K562 (cell line): ENCODE measurements around the gene BLOC1S2. TPM values are rescaled to one million over a fixed set of nuclear protein-coding genes. Genes with fewer than 3 reads are reported as not detected.

Source experiments
- ATAC-seq: fragments of 200-7000 bp; cut with Tn5 transposase; 3 replicates; pipeline ENCODE4 v1.9.1; 2020; ENCODE audit warnings: moderate library complexity
- BruUV-seq: library from RNA; stranded (reverse); fragments of 400-500 nt; replicated peaks from 2 replicates; lab custom pipeline; 2021; lab: Mats Ljungman, UMichigan
- CTCF ChIA-PET: fragments of 300-600 bp; formaldehyde crosslinking; extraction: SDS; loops from one replicate; lab custom pipeline; 2021; ENCODE audit warnings: low intra/inter-chr PET ratio; lab: Yijun Ruan, JAX
- POLR2A ChIA-PET: fragments of 300-600, 350-650 bp; sonication (Branson Sonifier 250); formaldehyde crosslinking; extraction: SDS; loops from one replicate; lab custom pipeline; 2021; ENCODE audit warnings: antibody characterized with exemption, inconsistent platforms; lab: Yijun Ruan, JAX
- DNase-seq, 4 experiments: peaks; one replicate each; pipeline versions ENCODE4 v3.0.0 to v3.0.0-alpha.2; 2011 to 2018; ENCODE audit warnings: low spot score in 3 of 4, mixed read lengths in 3 of 4; ENCODE audit errors: extremely low read depth in 1 of 4
- FAIRE-seq: peaks from 2 replicates; lab custom pipeline; 2011; peaks lifted over from hg19 to GRCh38; lab: Jason Lieb, UNC
- H2AFZ ChIP-seq: 2 replicates; pipeline ENCODE4 v1.6.0; 2011; ENCODE audit warnings: low read depth, low read length, control low read depth, inconsistent platforms
- H3K27ac ChIP-seq: fragments of 200-600 bp; 3 replicates; pipeline ENCODE4 v1.8.0; 2011; ENCODE audit warnings: low read depth, mild to moderate bottlenecking, control low read depth, inconsistent platforms, low read length, moderate library complexity, mixed read lengths; ENCODE audit errors: extremely low read depth
- H3K27me3 ChIP-seq, 2 experiments: fragments of 300-600 bp in 1 of 2; 2 replicates in 1 of 2; 3 replicates in 1 of 2; pipeline versions ENCODE4 v1.6.0 to v1.8.0; 2011; ENCODE audit warnings: inconsistent platforms in 2 of 2, low read length in 2 of 2, mild to moderate bottlenecking in 1 of 2, mixed read lengths in 1 of 2, moderate library complexity in 1 of 2; ENCODE audit not compliant: control insufficient read depth in 2 of 2, insufficient read depth in 2 of 2
- H3K36me3 ChIP-seq: fragments of 300-600 bp; 3 replicates; pipeline ENCODE4 v1.8.0; 2011; ENCODE audit warnings: mild to moderate bottlenecking, low read length, inconsistent platforms; ENCODE audit not compliant: control insufficient read depth, insufficient read depth
- H3K4me1 ChIP-seq, 2 experiments: fragments of 200-600 bp in 1 of 2; replicated peaks in 1 of 2; 2 replicates in 1 of 2; 3 replicates in 1 of 2; pipeline versions ENCODE4 v1.5.1 to v1.8.0; 2011; ENCODE audit warnings: inconsistent platforms in 2 of 2, low read length in 2 of 2, mild to moderate bottlenecking in 1 of 2, mixed read lengths in 1 of 2, moderate library complexity in 1 of 2; ENCODE audit not compliant: control insufficient read depth in 2 of 2, insufficient read depth in 2 of 2
- H3K4me2 ChIP-seq: 2 replicates; pipeline ENCODE4 v1.6.1; 2011; ENCODE audit warnings: low read length, control low read depth, inconsistent platforms, mixed read lengths; ENCODE audit not compliant: insufficient read depth
- H3K4me3 ChIP-seq: fragments of 200-600 bp; sonication (generic), shearing (Covaris generic); 2 replicates; pipeline ENCODE4 v1.5.1; 2016; ENCODE audit warnings: control low read depth, inconsistent platforms
- H3K79me2 ChIP-seq: fragments of 200-600 bp; 3 replicates; pipeline ENCODE4 v1.8.0; 2011; ENCODE audit warnings: low read length, inconsistent platforms; ENCODE audit not compliant: control insufficient read depth, insufficient read depth
- H3K9ac ChIP-seq, 2 experiments: 2 replicates each; pipeline versions ENCODE4 v1.6.0 to v1.6.1; 2011; ENCODE audit warnings: low read depth in 2 of 2, low read length in 2 of 2, control low read depth in 1 of 2, inconsistent platforms in 1 of 2, mild to moderate bottlenecking in 1 of 2, mixed read lengths in 1 of 2; ENCODE audit not compliant: insufficient read depth in 1 of 2
- H3K9me1 ChIP-seq: one replicate; pipeline ENCODE4 v1.6.0; 2011; ENCODE audit warnings: inconsistent platforms, mild to moderate bottlenecking, low read length, moderate library complexity; ENCODE audit not compliant: control insufficient read depth, insufficient read depth
- H3K9me3 ChIP-seq: replicated peaks from 2 replicates; pipeline ENCODE4 v1.5.1; 2011; ENCODE audit warnings: low read depth, low read length, inconsistent platforms; ENCODE audit not compliant: control insufficient read depth, insufficient read depth
- H4K20me1 ChIP-seq: replicated peaks from 2 replicates; pipeline ENCODE4 v1.6.1; 2011; ENCODE audit warnings: low read length, inconsistent platforms, mixed read lengths; ENCODE audit not compliant: control insufficient read depth, insufficient read depth
- ASH1L ChIP-seq: fragments of 450-650 bp; IDR thresholded peaks from 2 replicates; pipeline ENCODE4 v1.6.1; 2018; ENCODE audit warnings: borderline replicate concordance, mild to moderate bottlenecking, low read depth; ENCODE audit not compliant: partially characterized antibody
- CTCFL ChIP-seq: IDR thresholded peaks from 2 replicates; pipeline ENCODE4 v1.6.1; 2011; ENCODE audit warnings: borderline replicate concordance, low read depth, mild to moderate bottlenecking, moderate library complexity, low read length; ENCODE audit not compliant: insufficient read depth, poor library complexity, severe bottlenecking
- FOXK1 ChIP-seq: sonication (generic); formaldehyde crosslinking; IDR thresholded peaks from 2 replicates; pipeline ENCODE4 v1.8.0; 2022; ENCODE audit warnings: missing genetic modification reagents, mild to moderate bottlenecking, borderline replicate concordance
- HES1 ChIP-seq: fragments of 450-650 bp; IDR thresholded peaks from 2 replicates; pipeline ENCODE4 v1.6.1; 2016; ENCODE audit warnings: low read depth, mild to moderate bottlenecking, moderate library complexity
- HINFP ChIP-seq: fragments of 450-650 bp; conservative IDR thresholded peaks from 2 replicates; pipeline ENCODE4 v1.6.1; 2016; ENCODE audit warnings: missing genetic modification characterization, low read depth, mild to moderate bottlenecking, control low read depth, missing compliant biosample characterization
- HMG20B ChIP-seq: fragments of 250-450 bp; sonication (Bioruptor Pico); IDR thresholded peaks from 2 replicates; pipeline ENCODE4 v1.5.0; 2021; ENCODE audit warnings: mild to moderate bottlenecking
- JUN ChIP-seq, 2 experiments: sonication (generic) in 1 of 2; formaldehyde crosslinking in 1 of 2; IDR thresholded peaks; 2 replicates each; pipeline versions ENCODE4 v1.6.1 to v1.8.0; 2012 to 2022; ENCODE audit warnings: borderline replicate concordance in 2 of 2, mild to moderate bottlenecking in 2 of 2, improper control_type of control experiment in 1 of 2, low read depth in 1 of 2, low read length in 1 of 2, missing genetic modification reagents in 1 of 2
- PHTF2 ChIP-seq: fragments of 250-450 bp; sonication (Bioruptor Pico); IDR thresholded peaks from 2 replicates; pipeline ENCODE4 v1.5.0; 2021; ENCODE audit warnings: mild to moderate bottlenecking
- SMARCC2 ChIP-seq: fragments of 450-650 bp; IDR thresholded peaks from 2 replicates; pipeline ENCODE4 v1.6.1; 2017; ENCODE audit warnings: antibody characterized with exemption, moderate library complexity, mild to moderate bottlenecking, low read depth
- TAF15 ChIP-seq: fragments of 200-400 bp; formaldehyde crosslinking; IDR thresholded peaks from 2 replicates; pipeline ENCODE4 v1.6.1; 2017; ENCODE audit warnings: mild to moderate bottlenecking, low read depth, low read length, moderate library complexity
- ZNF445 ChIP-seq: fragments of 250-450 bp; sonication (Bioruptor Pico); IDR thresholded peaks from 2 replicates; pipeline ENCODE4 v1.4.0; 2020; ENCODE audit warnings: low read depth, mild to moderate bottlenecking, moderate library complexity
- WGBS: fragments of 100-300 bp; shearing (Covaris generic); methylation state at CpG from one replicate; pipeline ENCODE4 v1.1.6; 2016; ENCODE audit warnings: low coverage, mixed read lengths; ENCODE audit not compliant: insufficient coverage; ENCODE audit errors: missing lambda C conversion rate; 5-methylcytosine and 5-hydroxymethylcytosine counted together
- in situ Hi-C: fragments of 300-500 bp; cut with MboI; formaldehyde crosslinking; loops from 4 replicates; pipeline ENCODE4 v1.15.0; 2018; ENCODE audit warnings: inconsistent platforms, mixed read lengths
- intact Hi-C: fragments of 100-400 bp; cut with micrococcal nuclease; formaldehyde crosslinking; loops from 2 replicates; pipeline ENCODE4 v1.14.2; 2022
- polyA plus RNA-seq, 8 experiments: library from polyadenylated mRNA; depleted of rRNA in 4 of 8; stranded (reverse) in 5 of 8; unstranded in 3 of 8; fragments of >200 nt; fragmentation: Nextera tagmentation in 2 of 8; fragmentation: Illumina TruSeq in 1 of 8; extraction: Ambion mirVana in 2 of 8; extraction: Trizol in 1 of 8; gene quantifications; 2 replicates each; pipeline versions ENCODE4 v1.2.1 to v1.2.3, GENCODE V29; 2011 to 2014; ENCODE audit warnings: inconsistent platforms in 1 of 8, missing spikeins in 1 of 8
- total RNA-seq, 7 experiments: library from RNA; depleted of rRNA in 6 of 7; stranded (reverse); fragments of >200 nt in 6 of 7; fragmentation: Illumina TruSeq in 2 of 7; extraction: Trizol in 2 of 7; gene quantifications; 2 replicates each; pipeline versions ENCODE4 v1.2.1 to v1.2.3, GENCODE V29; 2011 to 2021; ENCODE audit warnings: low replicate concordance in 1 of 7

Gene BLOC1S2
- total and polyA plus RNA-seq, 9 of the 15 experiments (the other 6 are each of a cell fraction or from before 2014, with no cell fraction given): 29.5 to 45.8 (median 34.9) TPM

- no peak for FAIRE-seq
- TF ChIP-seq CTCFL (no peak), HINFP (tag) (no peak), FOXK1 (CRISPR knock-in tag) (no peak), ASH1L (no peak), HMG20B (CRISPR knock-in tag) (no peak), SMARCC2 (no peak), ZNF445 (CRISPR knock-in tag) (no peak), JUN (IDR thresholded peaks at IDR 0.05; ENCODE audit: borderline replicate concordance, low read depth, low read length) (no peak), JUN (CRISPR knock-in tag; IDR thresholded peaks at IDR 0.05; ENCODE audit: borderline replicate concordance) (no peak), TAF15 (no peak), PHTF2 (CRISPR knock-in tag) (no peak), HES1 (no peak)
- TF ChIP-seq, all 486 proteins: peak for 0
- ChIA-PET CTCF (no interaction called here), POLR2A (interaction anchor here (0.9 to 1.3 kb wide), 2 partner anchors 12 to 17 kb away, joined by 4 read pairs; no protein-coding TSS in a partner anchor)
- H3K36me3 ChIP-seq: no peaks in the 10 kb centered on the region
- no peak within 1 kb of the TSS; a peak in 1 of 4 replicates for H3K9ac ChIP-seq
- H3K4me1 ChIP-seq: no peaks in the 10 kb centered on the region
- in situ Hi-C loops: loop anchor here (25.0 kb wide), 1 partner anchor 557 kb away; no protein-coding TSS in a partner anchor
- H3K27ac ChIP-seq: no peak within 1 kb of the TSS
- no peak for DNase-seq
- H2AFZ ChIP-seq: no peak within 1 kb of the TSS
- ATAC-seq: no peak
- H3K27me3 ChIP-seq: peaks cover 7 to 32% of the 10 kb centered on the region in 2 experiments
- H3K79me2 ChIP-seq: no peaks in the 10 kb centered on the region
- H3K9me1 ChIP-seq: no peaks in the 10 kb centered on the region
- intact Hi-C loops: no loop called here
- no peak within 1 kb of the TSS for H3K4me2 ChIP-seq
- no TSS peak for BruUV-seq
- H3K4me3 ChIP-seq: no peak within 1 kb of the TSS
- 0% methylated on average over 2 of the region's 5 CpGs for WGBS
- no peaks in the 10 kb centered on the region for H4K20me1 ChIP-seq
- no peaks in the 10 kb centered on the region for H3K9me3 ChIP-seq
Measured at GRCh38 chr10:100330079-100330478, 43.6 kb upstream of the BLOC1S2 start, which contains the start of gene PKD2L1. TSS of gene PKD2L1 (minus strand) at chr10:100330228. CDS start at chr10:100330103, 125 bp downstream.
